GM18909 (cell line): ENCODE results near the gene MYO16.

ENCODE experiments used
- ATAC-seq: cut with Tn5 transposase; IDR thresholded peaks from one replicate; pipeline ENCODE4 v1.9.1; 2021; ENCODE audit warnings: mild to moderate bottlenecking; ENCODE audit not compliant: unreplicated experiment, poor library complexity

Gene MYO16

GRCh38 chr13:108923386-108924047, 294.1 kb downstream of the MYO16 start:
- ATAC-seq, result no peak

- ATAC-seq, result no peak
Measured at GRCh38 chr13:108924134-108924533, 294.7 kb downstream of the MYO16 start.

DNA sequence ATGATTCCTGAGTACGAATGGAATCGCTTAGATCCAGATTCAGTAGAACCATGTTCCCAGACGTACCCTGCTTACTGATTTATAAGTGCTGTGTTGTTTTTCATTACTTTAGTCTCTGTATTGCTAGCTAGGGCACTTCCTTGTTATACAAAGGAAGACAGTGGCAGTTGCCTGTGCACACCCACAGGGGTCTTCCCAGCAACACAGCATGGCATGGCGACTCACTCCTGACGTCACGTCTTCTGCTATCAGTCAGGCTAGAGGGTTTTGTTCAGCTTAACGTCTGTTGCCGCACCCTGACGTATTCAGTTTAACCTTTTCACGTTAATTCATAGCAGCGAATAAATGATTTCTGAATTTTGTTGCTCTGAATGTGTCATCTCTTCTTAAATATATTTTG, 295.1 kb downstream of the MYO16 start:
- no peak for ATAC-seq

DNA sequence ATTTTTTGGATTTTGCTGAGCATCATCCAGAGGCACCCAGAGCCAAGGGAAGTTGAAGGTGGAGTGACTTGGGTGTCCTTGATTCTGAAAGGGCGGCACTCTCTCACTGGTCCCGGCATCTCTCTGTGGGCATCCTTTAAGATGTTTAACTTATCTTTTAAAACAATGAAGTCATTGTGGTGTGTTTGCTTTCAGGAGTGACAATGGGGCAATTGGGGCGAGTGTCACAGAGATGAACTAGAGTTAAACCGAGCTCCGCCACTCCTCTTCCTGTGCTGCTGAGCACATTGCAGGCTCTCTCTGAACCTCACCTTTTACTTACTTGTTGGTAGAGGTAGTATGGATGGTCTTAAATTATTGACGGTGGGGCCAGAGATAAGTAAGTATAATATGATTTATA, 295.7 kb downstream of the MYO16 start:
- ATAC-seq, result no peak

- no peak for ATAC-seq
Measured at GRCh38 chr13:108926862-108927261, 297.5 kb downstream of the MYO16 start.

- ATAC-seq, result no peak
Measured at GRCh38 chr13:108927615-108928014, 298.2 kb downstream of the MYO16 start.

DNA sequence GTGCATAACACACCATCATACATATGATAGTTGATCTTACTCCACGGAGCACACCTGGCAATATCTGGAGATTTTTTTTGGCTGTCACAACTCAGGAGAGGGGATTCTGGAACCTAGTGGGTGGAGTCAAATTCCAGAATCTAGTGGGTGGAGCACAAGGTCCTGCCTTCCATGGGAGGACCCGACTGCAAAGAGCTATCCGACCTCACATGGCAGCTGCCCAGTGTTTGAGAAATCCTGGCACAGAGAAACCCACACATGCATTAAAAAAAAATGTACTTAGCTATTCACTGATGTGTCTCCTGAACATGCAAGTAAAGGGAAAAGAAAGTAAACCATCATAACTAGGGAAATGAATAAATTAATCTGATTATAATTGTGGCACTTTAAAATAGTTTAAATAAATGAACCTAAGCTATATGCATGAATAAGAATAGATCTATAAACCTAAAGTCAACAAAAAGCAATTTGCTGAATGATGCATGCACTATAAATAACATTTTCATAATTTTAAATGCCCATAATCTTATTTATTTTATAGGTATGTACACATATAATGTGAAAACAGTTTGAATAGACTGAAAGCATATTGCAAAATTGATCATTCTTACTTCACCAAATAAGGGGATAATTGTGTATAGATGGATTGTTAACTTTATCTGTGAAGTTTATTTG, 300.3 kb downstream of the MYO16 start:
- ATAC-seq, result no peak

DNA sequence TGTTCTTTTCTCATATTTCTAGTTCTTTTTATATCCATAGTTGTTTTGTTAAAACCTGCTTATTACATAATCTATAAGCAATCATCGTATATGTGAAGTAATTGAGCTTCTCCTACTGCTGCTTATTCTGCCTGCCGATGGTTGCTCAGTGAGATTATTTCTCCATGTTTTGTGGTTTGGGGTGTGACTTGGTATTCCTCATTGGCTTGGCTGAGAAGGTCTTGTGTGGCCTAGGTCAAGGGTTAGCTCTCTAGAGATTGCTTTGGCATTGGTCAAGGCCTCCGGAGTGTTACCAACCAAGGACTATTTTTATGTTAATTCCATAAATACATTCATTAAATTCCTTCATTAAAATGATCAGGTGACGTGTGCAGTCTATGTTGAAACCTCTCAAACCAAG, 302.8 kb downstream of the MYO16 start:
- no peak for ATAC-seq

GRCh38 chr13:108933061-108933460, 303.6 kb downstream of the MYO16 start:
- ATAC-seq, result no peak

- no peak for ATAC-seq
Measured at GRCh38 chr13:108938155-108938554, 308.7 kb downstream of the MYO16 start.

GRCh38 chr13:108940121-108940520, 310.7 kb downstream of the MYO16 start:
- no peak for ATAC-seq

- ATAC-seq, result no peak
Measured at GRCh38 chr13:108943842-108944241, 314.4 kb downstream of the MYO16 start.

GRCh38 chr13:108944760-108945159, 315.3 kb downstream of the MYO16 start:
- ATAC-seq, result no peak

DNA sequence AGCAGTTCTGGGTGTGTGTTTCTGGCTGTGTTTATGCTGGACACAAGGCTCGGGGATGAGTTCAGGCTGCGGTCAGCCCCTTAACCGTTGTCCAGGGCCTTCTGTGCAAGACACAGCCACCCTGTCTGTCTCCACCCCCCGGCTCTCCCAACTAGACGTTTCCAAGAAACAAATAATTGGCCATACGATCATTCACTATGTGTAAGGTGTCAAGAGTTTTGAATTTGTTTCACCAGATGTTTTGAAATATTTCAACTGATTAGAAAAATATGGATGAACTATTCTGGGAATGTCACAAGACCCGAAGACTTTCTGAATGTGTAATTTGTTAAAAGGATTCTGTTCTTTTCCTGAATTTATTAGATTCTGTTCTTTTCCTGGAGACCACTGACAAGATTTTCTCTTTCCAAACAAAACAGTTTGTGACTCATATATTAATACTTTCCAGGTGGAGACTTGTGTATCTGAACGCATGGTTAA, 318.2 kb downstream of the MYO16 start:
- ATAC-seq, result no peak

DNA sequence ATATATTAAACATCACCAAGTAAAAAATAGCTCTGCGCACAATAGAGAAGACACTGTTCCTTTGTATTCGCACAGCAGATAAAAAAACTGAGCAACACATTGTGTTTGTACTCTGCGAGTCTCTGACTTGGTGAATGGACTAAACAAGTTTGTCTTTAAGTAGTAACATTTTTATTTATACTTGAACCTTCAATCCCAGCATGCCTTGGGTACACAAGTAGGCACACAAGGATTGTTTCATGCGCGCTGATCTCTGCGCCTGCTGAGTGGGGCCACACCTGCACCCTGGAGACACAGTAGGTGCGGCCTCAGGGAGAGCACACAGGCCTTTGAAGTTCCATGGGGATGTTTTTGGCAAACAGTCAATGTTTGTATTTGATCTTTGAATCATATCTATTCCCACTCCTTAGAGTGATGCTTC, 318.9 kb downstream of the MYO16 start:
- ATAC-seq, result no peak

DNA sequence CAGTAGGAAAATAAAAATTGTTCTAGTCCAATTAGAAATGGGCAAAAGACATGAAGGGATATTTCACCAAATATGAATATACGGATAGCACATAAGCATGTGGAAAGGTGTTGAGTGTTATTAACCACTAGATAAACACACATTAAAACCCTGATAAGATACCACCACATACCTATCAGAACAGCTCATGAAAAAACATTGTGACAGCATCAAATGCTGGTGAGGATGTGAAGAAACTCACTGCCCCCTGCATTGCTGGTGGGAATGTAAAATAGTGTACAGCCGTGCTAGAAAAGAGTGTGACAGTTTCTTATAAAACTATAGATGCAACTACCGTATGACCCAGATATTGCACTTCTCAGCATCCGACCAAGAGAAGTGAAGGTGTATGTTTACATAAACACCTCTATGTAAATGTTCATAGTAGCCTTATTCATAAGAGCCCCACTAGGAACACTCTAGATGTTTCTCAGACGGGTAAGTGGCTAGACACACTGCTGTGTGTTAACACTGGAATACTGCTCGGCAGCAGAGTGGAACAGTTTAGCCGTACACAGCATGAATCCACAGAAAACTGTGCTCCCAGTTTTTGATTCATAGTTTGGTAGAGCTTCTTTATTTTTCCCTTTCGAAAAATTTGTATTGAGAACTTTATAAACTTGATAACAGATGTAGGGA, 321.1 kb downstream of the MYO16 start:
- ATAC-seq, result no peak

DNA sequence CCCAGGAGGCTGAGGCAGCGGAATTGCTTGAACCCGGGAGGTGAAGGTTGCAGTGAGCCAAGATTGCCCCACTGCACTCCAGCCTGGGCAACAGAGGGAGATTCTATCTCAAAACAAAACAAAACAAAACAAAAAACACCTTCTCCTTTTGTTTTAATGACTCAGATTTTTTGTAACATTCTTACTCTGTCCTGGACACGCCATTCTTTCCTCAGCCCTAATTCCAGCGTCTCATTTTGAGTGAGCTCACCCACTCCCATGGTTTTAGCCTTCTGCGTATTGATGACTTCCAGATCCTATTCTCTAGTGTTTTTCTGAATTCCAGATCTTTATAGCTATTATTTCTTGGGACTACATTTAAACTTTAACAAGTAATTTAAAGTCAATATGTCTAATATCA, 326.3 kb downstream of the MYO16 start:
- ATAC-seq, result no peak

DNA sequence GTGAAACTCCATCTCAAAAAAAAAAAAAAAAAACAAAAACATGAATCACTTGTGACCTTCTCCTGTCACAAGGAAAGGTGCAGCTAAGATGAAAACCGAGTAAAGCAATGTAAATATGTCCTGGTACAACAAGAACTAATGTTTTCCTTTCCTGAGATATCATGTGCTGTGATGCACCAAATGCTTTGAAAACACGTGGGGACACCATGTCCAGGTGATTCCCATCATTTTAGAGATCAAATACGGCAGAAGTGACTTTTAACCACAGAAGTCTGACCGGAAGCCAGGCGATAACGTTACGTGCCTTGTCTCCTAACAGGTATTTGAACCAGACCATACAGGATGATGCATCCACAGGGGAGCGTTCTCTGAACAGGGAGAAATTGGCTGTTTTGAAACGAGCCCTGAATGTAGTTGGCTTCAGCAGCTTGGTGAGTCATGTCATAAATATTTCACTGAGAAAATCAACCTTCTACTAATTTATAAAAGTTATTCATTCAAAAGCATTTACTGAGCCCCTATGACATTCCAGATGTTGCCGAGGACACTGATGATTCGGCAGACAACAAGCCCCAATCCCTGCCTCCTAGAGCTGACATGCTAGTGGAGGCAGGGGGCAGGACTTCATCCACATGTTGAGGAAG, 328.1 kb downstream of the MYO16 start:
- no peak for ATAC-seq

DNA sequence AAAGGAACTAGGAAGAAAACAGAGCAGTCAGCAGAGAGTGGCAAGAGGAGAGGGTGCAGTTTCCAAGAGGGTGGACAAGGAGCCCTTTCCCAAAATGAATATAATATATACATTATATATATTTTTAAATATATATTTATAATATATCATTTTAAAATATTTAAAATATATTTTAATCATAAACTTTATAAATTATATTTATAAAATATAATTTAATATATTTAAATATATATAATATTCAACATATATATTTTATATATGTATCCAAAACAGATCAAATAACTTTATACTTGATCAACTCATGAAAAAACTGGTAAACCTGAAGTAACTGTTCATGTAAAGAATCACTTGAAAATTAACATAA, 328.6 kb downstream of the MYO16 start:
- no peak for ATAC-seq

DNA sequence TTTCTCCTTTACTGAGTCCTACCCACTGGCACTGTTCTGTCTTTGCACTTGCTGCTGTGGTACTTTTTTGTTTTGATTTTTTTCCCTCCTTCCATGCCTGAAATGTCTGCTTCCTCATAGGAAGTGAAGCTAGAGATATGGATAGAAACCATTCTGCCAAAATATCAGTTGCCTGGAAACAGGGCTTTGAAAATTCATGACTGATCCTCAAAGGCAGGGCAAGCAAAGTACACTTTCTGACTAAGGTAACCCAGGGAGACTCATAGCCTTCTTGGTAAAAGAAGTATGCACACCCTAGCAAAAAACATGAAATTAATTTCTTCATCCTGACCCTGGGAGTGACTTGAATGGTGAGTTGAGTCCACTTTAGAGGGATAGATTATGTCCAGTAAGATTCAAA, 329.8 kb downstream of the MYO16 start:
- no peak for ATAC-seq

GRCh38 chr13:108960006-108960405, 330.6 kb downstream of the MYO16 start:
- ATAC-seq, result no peak
